Amniotic epithelial cell (primary cell): ENCODE data around the gene HYOU1.
"Not testable (repeated sequence)": the region's sequence is repeated elsewhere in the genome, so short reads cannot be mapped to it uniquely, and the experiment has no call there.

Experiments
- DNase-seq: peaks from one replicate; pipeline ENCODE4 v3.0.0-alpha.2; 2010; ENCODE audit warnings: low read depth

The HYOU1 gene

DNA sequence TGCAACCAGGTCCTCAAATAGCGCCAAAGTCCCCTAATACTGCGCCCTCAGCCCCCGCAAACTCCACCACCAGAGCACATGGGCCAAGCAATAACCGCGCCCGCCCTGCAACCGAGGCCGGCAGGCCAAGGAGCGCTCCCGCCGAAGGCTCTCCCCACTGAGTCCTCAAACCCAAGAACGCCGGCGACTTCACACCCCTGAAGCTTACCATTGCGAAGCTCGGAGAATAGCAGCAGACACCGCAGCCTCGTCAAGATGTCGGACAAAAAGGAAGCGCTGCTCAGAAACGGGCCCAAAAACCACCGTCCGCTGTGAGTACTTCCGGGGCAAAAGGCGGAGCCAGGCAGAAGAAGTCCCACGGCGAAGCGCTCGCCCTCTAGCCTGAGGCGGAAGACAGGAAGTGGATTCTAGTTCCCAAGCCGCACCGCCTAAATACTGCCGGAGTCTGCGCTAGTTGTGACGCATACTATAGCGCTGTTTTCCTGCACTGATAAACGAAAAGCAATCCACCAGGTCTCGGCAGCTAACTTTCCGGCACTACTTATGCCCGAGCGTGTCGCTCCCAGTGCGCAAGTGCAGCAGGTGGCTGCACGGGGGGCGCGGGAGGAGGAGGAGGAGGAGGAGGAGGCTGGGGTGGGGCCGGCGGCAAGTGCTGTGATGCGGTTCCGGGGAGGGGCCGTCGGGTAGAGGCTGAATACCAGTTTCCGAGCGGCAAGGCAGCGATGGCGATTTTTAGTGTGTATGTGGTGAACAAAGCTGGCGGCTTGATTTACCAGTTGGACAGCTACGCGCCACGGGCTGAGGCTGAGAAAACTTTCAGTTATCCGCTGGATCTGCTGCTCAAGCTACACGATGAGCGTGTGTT, 38.7 kb downstream of the HYOU1 start, which contains the start of the genes RPS25 and TRAPPC4:
TSS of gene RPS25 (minus strand) at position 270 of the 865 bp plus-strand sequence. CDS start at position 211, 59 bp downstream.
TSS of gene TRAPPC4 (plus strand) at position 693 of the 865 bp plus-strand sequence. CDS start at position 723, 30 bp downstream.
- DNase-seq = peak; percentile 95

DNA sequence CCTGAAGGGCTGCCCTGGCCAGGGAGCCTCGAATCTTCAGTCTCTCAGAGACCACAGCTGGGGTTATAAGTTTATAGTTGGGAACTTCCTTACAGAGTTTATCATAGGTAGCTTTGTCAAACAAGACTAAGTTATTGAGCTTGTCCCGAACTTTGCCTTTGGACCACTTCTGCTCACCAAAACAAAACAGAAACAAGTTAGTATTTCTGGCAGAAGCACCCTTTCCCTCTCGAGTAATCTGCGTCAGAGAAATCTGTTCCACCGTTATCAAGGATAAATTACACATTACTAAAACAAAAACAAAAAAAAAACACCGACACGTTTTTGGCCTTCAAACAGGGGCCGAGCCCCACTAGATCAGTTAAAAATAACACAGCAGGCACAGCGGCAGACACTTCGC, 39.6 kb downstream of the HYOU1 start:
- not testable (repeated sequence) for DNase-seq

DNA sequence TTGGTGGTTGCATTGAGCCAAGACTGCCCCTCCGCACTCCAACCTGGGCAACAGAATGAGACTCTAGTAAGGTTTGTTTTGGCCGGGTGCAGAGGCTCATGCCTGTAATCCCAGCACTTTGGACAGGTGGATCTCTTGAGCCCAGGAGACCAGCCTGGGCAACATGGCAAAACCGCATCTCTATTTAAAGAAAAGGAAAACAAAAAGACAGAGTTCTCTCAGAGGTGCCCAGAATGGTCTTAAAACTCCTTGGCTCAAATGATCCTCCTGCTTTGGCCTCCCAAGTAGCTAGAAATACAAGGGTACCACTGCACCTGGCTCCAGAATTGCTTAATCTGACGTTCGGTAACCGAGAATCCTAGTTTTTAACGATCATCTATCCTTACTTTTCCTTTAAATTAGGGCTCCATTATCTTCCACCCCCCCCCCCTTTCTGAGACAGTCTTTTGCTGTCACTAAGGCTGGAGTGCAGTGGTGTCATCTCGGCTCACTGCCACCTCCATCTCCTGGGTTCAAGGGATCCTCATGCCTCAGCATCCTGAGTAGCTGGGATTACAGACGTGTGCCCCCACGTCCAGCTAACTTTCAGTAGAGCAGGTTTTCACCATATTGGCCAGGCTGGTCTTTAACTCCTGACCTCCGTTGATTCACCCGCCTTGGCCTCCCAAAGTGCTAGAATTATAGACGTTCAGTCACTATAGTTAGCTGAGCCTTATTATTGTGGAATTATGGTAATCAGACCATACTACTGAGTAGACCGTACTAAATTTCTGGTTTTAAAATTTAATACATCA, 40.6 kb downstream of the HYOU1 start:
- no peak for DNase-seq

GRCh38 chr11:119015054-119015611, 41.9 kb downstream of the HYOU1 start:
- DNase-seq = no peak

GRCh38 chr11:119014209-119014924, 42.6 kb downstream of the HYOU1 start:
- DNase-seq = no peak

GRCh38 chr11:119012629-119013170, 44.3 kb downstream of the HYOU1 start:
- no peak for DNase-seq

DNA sequence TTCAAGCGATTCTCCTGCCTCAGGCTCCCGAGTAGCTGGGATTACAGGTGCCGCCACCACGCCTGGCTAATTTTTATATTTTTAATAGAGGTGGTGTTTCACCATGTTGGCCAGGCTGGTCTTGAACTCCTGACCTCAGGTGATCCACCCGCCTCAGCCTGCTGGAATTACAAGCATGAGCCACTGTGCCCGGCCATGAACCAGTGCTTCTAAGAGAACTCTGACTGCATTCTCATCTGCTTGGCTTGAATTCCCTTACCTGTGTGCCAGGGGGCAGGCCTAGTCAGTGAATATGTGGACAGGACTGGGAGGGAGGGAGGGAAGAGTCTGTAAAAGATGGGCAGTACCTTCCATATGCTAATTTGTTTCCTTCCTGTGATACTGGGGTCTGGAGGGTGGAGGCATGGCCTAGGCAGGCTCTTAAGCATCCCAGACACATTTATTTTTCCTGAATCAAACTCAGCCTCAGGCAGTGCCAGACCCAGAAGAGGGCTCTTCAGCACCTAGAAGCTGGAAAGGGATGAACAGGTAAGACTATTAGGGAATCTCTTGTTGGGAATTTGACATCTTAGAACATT, 45.4 kb downstream of the HYOU1 start:
- DNase-seq = no peak

DNA sequence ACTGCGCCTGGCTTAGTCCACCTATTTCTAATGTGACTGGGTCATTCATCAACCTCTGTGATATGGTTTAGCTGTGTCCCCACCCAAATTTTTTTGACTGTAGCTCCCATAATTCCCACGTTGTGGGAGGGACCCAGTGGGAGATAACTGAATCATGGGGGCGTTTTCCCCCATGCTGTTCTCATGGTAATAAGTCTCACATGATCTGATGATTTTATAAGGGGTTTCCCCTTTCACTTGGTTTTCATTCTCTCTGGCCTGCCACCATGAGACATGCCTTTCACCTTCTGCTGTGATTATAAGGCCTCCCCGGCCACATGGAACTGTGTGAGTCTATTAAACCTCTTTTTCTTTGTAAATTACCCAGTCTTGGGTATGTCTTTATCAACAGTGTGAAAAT, 50.3 kb downstream of the HYOU1 start:
- DNase-seq = no peak

GRCh38 chr11:119000906-119001305, 56.1 kb downstream of the HYOU1 start:
- DNase-seq = no peak

GRCh38 chr11:118998822-118999221, 58.2 kb downstream of the HYOU1 start:
- DNase-seq = peak; percentile 82

- no peak for DNase-seq
Observed at GRCh38 chr11:118998388-118998717, 58.7 kb downstream of the HYOU1 start.

DNA sequence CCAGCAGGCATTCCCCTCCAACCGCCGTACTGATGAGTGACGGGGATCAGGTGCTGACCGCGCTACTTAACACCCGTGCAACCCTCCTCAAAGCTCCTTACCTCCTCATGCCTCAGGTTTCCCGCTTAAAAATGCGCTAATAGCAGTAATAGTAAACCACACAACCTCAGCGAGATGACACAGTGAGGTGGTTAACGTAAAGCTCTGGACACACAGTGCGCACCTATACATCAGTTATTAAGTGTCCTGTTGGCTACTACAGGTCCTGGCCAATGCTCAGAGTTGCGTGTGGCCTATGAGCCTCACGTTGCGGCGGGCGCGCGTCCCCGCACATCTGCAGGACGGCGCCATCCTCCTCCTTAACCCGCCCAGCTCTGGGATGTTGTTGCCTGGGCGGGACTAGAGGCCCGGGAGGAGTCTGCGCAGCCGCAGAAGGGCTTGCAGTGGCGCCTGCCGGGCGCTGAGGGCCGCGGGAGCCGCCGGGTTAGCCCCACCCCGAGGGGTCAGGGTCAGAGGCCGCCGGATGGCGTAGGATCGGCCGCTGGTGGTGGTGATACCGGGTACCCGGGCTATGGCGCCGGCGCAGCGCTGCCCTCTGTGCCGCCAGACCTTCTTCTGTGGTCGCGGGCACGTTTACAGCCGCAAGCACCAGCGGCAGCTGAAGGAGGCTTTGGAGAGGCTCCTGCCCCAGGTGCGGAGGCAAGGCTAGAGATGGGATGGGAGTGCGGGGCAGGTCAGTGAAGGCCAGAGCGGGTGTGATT, 59.2 kb downstream of the HYOU1 start, which contains the start of gene CENATAC:
TSS of gene CENATAC (plus strand) at position 512 of the 761 bp plus-strand sequence. CDS start at position 572, 60 bp downstream.
- peak; percentile 74 for DNase-seq

GRCh38 chr11:118996926-118997626, 59.9 kb downstream of the HYOU1 start:
- DNase-seq = no peak
